ENCODE data around the gene DFFB.

Gene DFFB

DNA sequence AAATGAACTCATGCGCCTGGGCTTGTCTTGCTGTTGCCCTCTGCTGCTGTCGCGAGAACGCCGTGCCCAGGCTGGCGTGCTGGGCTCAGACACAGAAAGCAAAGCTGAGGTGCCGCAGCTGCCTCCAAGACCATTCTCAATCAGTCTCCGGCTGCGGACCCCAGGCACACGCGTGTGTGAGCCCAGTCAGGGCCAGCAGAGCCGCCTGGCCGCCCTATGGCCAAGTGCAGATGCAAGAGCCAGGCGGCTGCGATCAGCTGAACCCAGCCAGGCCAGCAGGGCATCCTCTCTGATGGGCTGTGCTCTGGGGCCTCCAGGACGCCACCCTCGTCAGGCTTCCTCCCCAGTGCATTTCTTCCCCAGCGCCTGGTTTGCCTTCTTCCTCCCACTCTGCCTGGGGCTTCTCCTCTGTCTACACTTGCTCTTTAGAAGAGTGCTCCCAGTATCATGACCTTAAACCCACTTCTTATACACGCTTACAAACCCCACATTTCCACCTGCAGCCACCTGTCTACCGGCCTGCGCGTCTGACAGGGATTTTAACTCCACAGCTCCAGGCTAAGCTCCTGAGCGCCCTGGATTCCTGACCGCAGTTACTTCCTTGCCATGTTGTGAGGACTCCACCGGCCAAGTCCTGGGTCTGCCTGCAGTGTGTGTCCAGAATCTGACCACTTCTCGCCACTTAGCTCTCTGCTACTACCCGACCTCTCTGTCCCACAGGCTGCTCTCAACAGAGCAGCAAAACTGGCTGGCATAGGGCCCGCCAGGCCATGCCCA is 39.3 kb upstream of the DFFB start:
- Histone ChIP-seq H3K9me3 (ENCODE audit: control insufficient read depth, insufficient read depth, low read length) (no peaks in the 10 kb centered on the region), H3K27ac (ENCODE audit: low read depth, low read length) (no peak overlapping the region), H3K4me3 (ENCODE audit: low read depth, low read length) (no peak overlapping the region), H3K27me3 (ENCODE audit: control insufficient read depth, insufficient read depth, low read length) (no peaks in the 10 kb centered on the region), H3K36me3 (ENCODE audit: control insufficient read depth, insufficient read depth, low read length) (peaks cover 24% of the 10 kb centered on the region), H3K9ac (ENCODE audit: low read depth, low read length) (no peak overlapping the region), H3K4me1 (ENCODE audit: control insufficient read depth, insufficient read depth, low read length) (no peaks in the 10 kb centered on the region)

DNA sequence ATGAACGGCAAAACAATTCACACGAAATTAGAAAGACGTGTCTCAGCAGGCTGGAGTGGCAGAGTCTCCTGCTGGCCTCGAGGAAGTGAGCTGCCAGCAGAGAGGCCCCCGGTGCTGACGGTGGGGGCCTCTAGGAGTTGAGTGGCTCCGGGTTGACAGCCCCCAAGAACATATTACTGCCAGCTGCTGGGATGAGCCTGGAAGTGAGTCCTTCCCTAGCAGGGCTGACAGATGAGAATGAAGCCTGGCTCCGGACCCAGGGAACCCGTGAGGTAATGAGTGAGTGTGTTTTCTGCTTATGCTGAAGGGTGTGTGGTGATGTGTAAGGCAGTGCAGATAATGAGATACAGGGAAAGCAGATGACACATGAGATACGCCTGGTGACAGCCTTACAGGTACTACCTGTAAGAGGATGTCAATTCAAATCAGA is 37.5 kb upstream of the DFFB start:
- H3K4me3 ChIP-seq (ENCODE audit: low read depth, low read length): no peak overlapping the region
- H3K9ac ChIP-seq (ENCODE audit: low read depth, low read length): no peak overlapping the region
- peaks cover 25% of the 10 kb centered on the region for H3K36me3 ChIP-seq (ENCODE audit: control insufficient read depth, insufficient read depth, low read length)
- no peaks in the 10 kb centered on the region for H3K27me3 ChIP-seq (ENCODE audit: control insufficient read depth, insufficient read depth, low read length)
- no peaks in the 10 kb centered on the region for H3K9me3 ChIP-seq (ENCODE audit: control insufficient read depth, insufficient read depth, low read length)
- H3K27ac ChIP-seq (ENCODE audit: low read depth, low read length): no peak overlapping the region
- H3K4me1 ChIP-seq (ENCODE audit: control insufficient read depth, insufficient read depth, low read length): no peaks in the 10 kb centered on the region

DNA sequence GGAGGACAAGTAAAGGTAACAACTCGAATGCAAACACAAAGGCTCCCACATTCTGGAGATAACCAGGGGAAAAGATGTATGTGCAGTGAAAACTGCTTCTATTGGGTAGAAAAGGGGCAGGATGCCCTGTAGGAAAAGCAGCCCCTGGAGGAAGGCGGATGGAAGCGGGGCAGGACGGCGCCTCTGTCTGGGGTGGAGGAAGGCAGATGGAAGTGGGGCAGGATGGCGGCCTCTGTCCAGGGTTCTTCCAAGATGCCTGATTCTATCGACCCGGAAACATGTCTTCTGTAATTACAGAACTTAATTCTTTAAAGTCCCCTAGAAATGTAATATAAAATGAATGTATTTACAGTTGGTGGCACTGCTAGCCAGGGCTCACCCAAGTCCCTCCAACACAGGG is 37.0 kb upstream of the DFFB start:
- H3K27ac ChIP-seq (ENCODE audit: low read depth, low read length): no peak overlapping the region
- H3K4me1 ChIP-seq (ENCODE audit: control insufficient read depth, insufficient read depth, low read length): no peaks in the 10 kb centered on the region
- H3K27me3 ChIP-seq (ENCODE audit: control insufficient read depth, insufficient read depth, low read length): no peaks in the 10 kb centered on the region
- H3K9ac ChIP-seq (ENCODE audit: low read depth, low read length): no peak overlapping the region
- H3K36me3 ChIP-seq (ENCODE audit: control insufficient read depth, insufficient read depth, low read length): peaks cover 22% of the 10 kb centered on the region
- H3K9me3 ChIP-seq (ENCODE audit: control insufficient read depth, insufficient read depth, low read length): no peaks in the 10 kb centered on the region
- H3K4me3 ChIP-seq (ENCODE audit: low read depth, low read length): no peak overlapping the region

DNA sequence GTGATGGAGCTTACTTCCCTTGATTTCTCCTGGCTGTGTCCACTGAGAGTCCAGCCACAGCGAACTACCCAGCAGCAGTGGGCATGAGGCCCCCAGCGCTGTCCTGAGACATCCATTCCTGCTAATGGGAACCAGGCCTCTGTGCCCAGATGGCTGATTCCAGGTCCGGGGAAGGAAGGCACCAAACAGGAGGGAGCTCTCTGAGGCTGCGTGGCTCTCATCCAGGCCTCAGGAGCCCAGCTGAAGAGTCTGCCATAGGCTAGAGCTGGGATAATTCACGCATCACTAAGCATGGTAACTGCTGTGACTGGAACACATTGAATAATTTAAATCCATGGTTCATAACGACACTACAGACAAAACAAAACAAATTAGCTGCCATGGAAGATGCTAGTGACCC is 36.3 kb upstream of the DFFB start:
- no peak overlapping the region for H3K27ac ChIP-seq (ENCODE audit: low read depth, low read length)
- H3K9ac ChIP-seq (ENCODE audit: low read depth, low read length): no peak overlapping the region
- peaks cover 29% of the 10 kb centered on the region for H3K36me3 ChIP-seq (ENCODE audit: control insufficient read depth, insufficient read depth, low read length)

GRCh38 chr1:3821447-3821846 is 35.8 kb upstream of the DFFB start:
- no peaks in the 10 kb centered on the region for H3K9me3 ChIP-seq (ENCODE audit: control insufficient read depth, insufficient read depth, low read length)
- H3K27me3 ChIP-seq (ENCODE audit: control insufficient read depth, insufficient read depth, low read length): no peaks in the 10 kb centered on the region
- no peak overlapping the region for H3K4me3 ChIP-seq (ENCODE audit: low read depth, low read length)
- H3K36me3 ChIP-seq (ENCODE audit: control insufficient read depth, insufficient read depth, low read length): peaks cover 31% of the 10 kb centered on the region
- no peaks in the 10 kb centered on the region for H3K4me1 ChIP-seq (ENCODE audit: control insufficient read depth, insufficient read depth, low read length)
- no peak overlapping the region for H3K9ac ChIP-seq (ENCODE audit: low read depth, low read length)
- no peak overlapping the region for H3K27ac ChIP-seq (ENCODE audit: low read depth, low read length)

More for the DNA sequence above, 36.3 kb upstream of the DFFB start:
- Histone ChIP-seq H3K9me3 (ENCODE audit: control insufficient read depth, insufficient read depth, low read length) (no peaks in the 10 kb centered on the region), H3K27me3 (ENCODE audit: control insufficient read depth, insufficient read depth, low read length) (no peaks in the 10 kb centered on the region), H3K4me3 (ENCODE audit: low read depth, low read length) (no peak overlapping the region), H3K4me1 (ENCODE audit: control insufficient read depth, insufficient read depth, low read length) (no peaks in the 10 kb centered on the region)

DNA sequence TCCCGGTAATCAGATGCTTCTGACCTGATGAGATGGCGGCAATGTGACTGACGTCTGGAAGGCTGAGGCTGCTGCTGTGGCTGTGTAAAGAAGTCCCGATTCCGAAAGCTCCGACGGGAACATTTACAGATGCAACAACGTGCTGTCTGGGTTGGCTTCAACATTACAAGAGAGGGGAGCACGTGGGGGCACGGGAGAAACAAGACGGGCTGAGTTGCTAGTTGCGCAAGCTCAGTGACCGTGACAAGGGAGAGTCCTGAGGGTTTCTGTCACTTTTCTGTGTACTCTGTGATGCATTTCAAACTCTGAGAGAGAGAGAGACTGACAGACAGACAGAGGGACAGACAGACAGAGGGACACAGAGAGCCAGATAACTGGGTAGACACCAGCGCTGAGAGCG is 35.4 kb upstream of the DFFB start:
- H3K4me3 ChIP-seq (ENCODE audit: low read depth, low read length): no peak overlapping the region
- H3K9ac ChIP-seq (ENCODE audit: low read depth, low read length): no peak overlapping the region
- no peaks in the 10 kb centered on the region for H3K4me1 ChIP-seq (ENCODE audit: control insufficient read depth, insufficient read depth, low read length)
- H3K36me3 ChIP-seq (ENCODE audit: control insufficient read depth, insufficient read depth, low read length): peaks cover 31% of the 10 kb centered on the region
- H3K27ac ChIP-seq (ENCODE audit: low read depth, low read length): no peak overlapping the region
- no peaks in the 10 kb centered on the region for H3K27me3 ChIP-seq (ENCODE audit: control insufficient read depth, insufficient read depth, low read length)
- no peaks in the 10 kb centered on the region for H3K9me3 ChIP-seq (ENCODE audit: control insufficient read depth, insufficient read depth, low read length)

DNA sequence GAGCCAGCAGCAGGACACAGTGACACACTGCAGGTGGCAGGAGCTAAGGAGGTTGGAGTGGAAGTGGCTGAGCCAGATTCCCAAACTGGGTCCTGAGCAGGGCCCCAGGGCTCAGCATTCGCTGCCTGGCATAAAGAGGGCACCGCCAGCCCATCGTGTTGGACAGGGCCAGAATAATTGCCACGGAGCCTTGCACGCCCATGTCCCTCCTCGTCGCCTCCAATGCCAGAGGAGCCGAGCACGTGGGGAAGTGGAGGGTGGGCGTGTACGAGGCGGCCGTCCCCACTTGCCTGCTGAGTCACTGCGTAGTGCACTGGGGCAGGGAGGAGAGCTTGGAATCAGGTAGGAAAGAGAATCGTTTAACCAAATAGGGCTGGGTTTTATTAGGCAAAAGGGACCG is 34.9 kb upstream of the DFFB start:
- no peaks in the 10 kb centered on the region for H3K9me3 ChIP-seq (ENCODE audit: control insufficient read depth, insufficient read depth, low read length)
- H3K27ac ChIP-seq (ENCODE audit: low read depth, low read length): no peak overlapping the region
- no peak overlapping the region for H3K4me3 ChIP-seq (ENCODE audit: low read depth, low read length)
- H3K9ac ChIP-seq (ENCODE audit: low read depth, low read length): no peak overlapping the region
- H3K4me1 ChIP-seq (ENCODE audit: control insufficient read depth, insufficient read depth, low read length): no peaks in the 10 kb centered on the region
- peaks cover 31% of the 10 kb centered on the region for H3K36me3 ChIP-seq (ENCODE audit: control insufficient read depth, insufficient read depth, low read length)
- no peaks in the 10 kb centered on the region for H3K27me3 ChIP-seq (ENCODE audit: control insufficient read depth, insufficient read depth, low read length)

GRCh38 chr1:3824650-3825049 is 32.6 kb upstream of the DFFB start:
- no peak overlapping the region for H3K27ac ChIP-seq (ENCODE audit: low read depth, low read length)
- no peaks in the 10 kb centered on the region for H3K4me1 ChIP-seq (ENCODE audit: control insufficient read depth, insufficient read depth, low read length)
- H3K4me3 ChIP-seq (ENCODE audit: low read depth, low read length): no peak overlapping the region
- H3K27me3 ChIP-seq (ENCODE audit: control insufficient read depth, insufficient read depth, low read length): no peaks in the 10 kb centered on the region
- H3K36me3 ChIP-seq (ENCODE audit: control insufficient read depth, insufficient read depth, low read length): peaks cover 36% of the 10 kb centered on the region
- no peak overlapping the region for H3K9ac ChIP-seq (ENCODE audit: low read depth, low read length)
- no peaks in the 10 kb centered on the region for H3K9me3 ChIP-seq (ENCODE audit: control insufficient read depth, insufficient read depth, low read length)

DNA sequence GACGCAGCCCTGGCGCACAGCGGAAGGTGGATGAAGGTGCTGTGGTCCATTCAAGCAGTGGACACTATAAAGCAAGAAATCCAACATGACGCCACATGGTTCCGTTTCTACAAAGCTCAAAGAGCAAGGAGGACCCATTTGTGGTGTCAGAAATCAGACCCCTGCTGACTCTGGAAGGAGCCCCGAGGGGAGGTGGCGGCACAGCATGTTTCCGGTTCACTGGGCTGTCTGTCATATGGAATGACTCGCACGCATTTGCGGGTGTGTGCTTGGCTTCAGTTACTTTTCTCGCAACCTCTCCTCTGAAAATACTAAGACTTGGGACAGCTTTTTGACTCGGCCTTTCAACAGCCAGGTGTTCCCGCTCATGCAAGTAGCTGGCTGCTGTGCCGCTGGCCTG is 31.9 kb upstream of the DFFB start:
- peaks cover 36% of the 10 kb centered on the region for H3K36me3 ChIP-seq (ENCODE audit: control insufficient read depth, insufficient read depth, low read length)
- no peak overlapping the region for H3K27ac ChIP-seq (ENCODE audit: low read depth, low read length)
- no peak overlapping the region for H3K9ac ChIP-seq (ENCODE audit: low read depth, low read length)
- no peaks in the 10 kb centered on the region for H3K27me3 ChIP-seq (ENCODE audit: control insufficient read depth, insufficient read depth, low read length)
- H3K9me3 ChIP-seq (ENCODE audit: control insufficient read depth, insufficient read depth, low read length): no peaks in the 10 kb centered on the region
- no peaks in the 10 kb centered on the region for H3K4me1 ChIP-seq (ENCODE audit: control insufficient read depth, insufficient read depth, low read length)
- no peak overlapping the region for H3K4me3 ChIP-seq (ENCODE audit: low read depth, low read length)

GRCh38 chr1:3827813-3828307 is 29.4 kb upstream of the DFFB start:
- H3K4me3 ChIP-seq (ENCODE audit: low read depth, low read length): no peak overlapping the region
- H3K36me3 ChIP-seq (ENCODE audit: control insufficient read depth, insufficient read depth, low read length): peaks cover 40% of the 10 kb centered on the region
- H3K4me1 ChIP-seq (ENCODE audit: control insufficient read depth, insufficient read depth, low read length): no peaks in the 10 kb centered on the region
- H3K27me3 ChIP-seq (ENCODE audit: control insufficient read depth, insufficient read depth, low read length): no peaks in the 10 kb centered on the region
- H3K9ac ChIP-seq (ENCODE audit: low read depth, low read length): no peak overlapping the region
- no peak overlapping the region for H3K27ac ChIP-seq (ENCODE audit: low read depth, low read length)
- no peaks in the 10 kb centered on the region for H3K9me3 ChIP-seq (ENCODE audit: control insufficient read depth, insufficient read depth, low read length)

DNA sequence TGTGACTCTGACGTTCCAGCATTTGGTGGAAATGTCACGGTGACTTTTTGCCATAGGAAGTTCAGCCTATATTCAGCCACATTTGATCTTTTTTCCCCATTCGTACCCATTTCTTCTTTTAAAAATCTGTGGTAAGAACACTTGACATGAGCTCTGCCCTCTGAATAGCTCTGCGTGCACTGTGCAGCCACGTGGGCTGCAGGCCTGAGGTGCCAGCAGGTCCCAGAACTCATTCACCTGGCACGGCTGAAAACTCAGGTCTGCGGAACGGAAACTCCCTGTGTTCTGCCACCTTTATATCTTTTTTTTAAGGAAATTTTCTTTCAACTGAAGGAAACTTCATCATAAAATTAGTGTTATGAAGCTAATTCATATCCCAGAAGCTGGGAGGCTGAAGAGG is 28.9 kb upstream of the DFFB start:
- Histone ChIP-seq H3K4me3 (ENCODE audit: low read depth, low read length) (no peak overlapping the region), H3K4me1 (ENCODE audit: control insufficient read depth, insufficient read depth, low read length) (no peaks in the 10 kb centered on the region), H3K36me3 (ENCODE audit: control insufficient read depth, insufficient read depth, low read length) (peaks cover 43% of the 10 kb centered on the region), H3K27me3 (ENCODE audit: control insufficient read depth, insufficient read depth, low read length) (no peaks in the 10 kb centered on the region), H3K9ac (ENCODE audit: low read depth, low read length) (no peak overlapping the region), H3K27ac (ENCODE audit: low read depth, low read length) (no peak overlapping the region), H3K9me3 (ENCODE audit: control insufficient read depth, insufficient read depth, low read length) (no peaks in the 10 kb centered on the region)
